GM12801 (cell line): ENCODE data around the gene ATP9A.

Source experiments
- TF ChIP-seq, protein P1 (sequence below): IDR thresholded peaks from one replicate; pipeline ENCODE4 v1.5.1; 2011; ENCODE audit warnings: control low read depth; ENCODE audit not compliant: insufficient read length; ENCODE audit errors: extremely low read depth

ATP9A gene

GRCh38 chr20:51695574-51696303 lies 72.5 kb downstream of the ATP9A start:
- TF ChIP-seq, protein P1, sequence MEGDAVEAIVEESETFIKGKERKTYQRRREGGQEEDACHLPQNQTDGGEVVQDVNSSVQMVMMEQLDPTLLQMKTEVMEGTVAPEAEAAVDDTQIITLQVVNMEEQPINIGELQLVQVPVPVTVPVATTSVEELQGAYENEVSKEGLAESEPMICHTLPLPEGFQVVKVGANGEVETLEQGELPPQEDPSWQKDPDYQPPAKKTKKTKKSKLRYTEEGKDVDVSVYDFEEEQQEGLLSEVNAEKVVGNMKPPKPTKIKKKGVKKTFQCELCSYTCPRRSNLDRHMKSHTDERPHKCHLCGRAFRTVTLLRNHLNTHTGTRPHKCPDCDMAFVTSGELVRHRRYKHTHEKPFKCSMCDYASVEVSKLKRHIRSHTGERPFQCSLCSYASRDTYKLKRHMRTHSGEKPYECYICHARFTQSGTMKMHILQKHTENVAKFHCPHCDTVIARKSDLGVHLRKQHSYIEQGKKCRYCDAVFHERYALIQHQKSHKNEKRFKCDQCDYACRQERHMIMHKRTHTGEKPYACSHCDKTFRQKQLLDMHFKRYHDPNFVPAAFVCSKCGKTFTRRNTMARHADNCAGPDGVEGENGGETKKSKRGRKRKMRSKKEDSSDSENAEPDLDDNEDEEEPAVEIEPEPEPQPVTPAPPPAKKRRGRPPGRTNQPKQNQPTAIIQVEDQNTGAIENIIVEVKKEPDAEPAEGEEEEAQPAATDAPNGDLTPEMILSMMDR = no peak

GRCh38 chr20:51692806-51693400 lies 75.3 kb downstream of the ATP9A start:
- TF ChIP-seq, protein P1 = no peak

GRCh38 chr20:51691703-51692102 lies 76.5 kb downstream of the ATP9A start:
- TF ChIP-seq, protein P1 = no peak

GRCh38 chr20:51688600-51689244 lies 79.5 kb downstream of the ATP9A start:
- TF ChIP-seq, protein P1 = no peak

- TF ChIP-seq, protein P1 = no peak
Observed at GRCh38 chr20:51687630-51688029, 80.6 kb downstream of the ATP9A start.

- TF ChIP-seq, protein P1 = no peak
Observed at GRCh38 chr20:51687108-51687507, 81.1 kb downstream of the ATP9A start.

- TF ChIP-seq, protein P1 = no peak
Observed at GRCh38 chr20:51680067-51680749, 88.0 kb downstream of the ATP9A start.
